IMR-90 (cell line): Measurements from ENCODE around the gene PRR16. TPM values are rescaled to one million over a fixed set of nuclear protein-coding genes. Genes with fewer than 3 reads are reported as not detected.

Experiments
- ATAC-seq: fragments of 200-7000 bp; cut with Tn5 transposase; 2 replicates; pipeline ENCODE4 v1.9.1; 2020; ENCODE audit warnings: low read depth, mild to moderate bottlenecking, moderate library complexity
- BruUV-seq: library from RNA; stranded (reverse); fragments of 400-500 nt; replicated peaks from 2 replicates; lab custom pipeline; 2021; lab: Mats Ljungman, UMichigan
- CTCF ChIA-PET: fragments of 300-600 bp; formaldehyde crosslinking; extraction: SDS; loops from one replicate; lab custom pipeline; 2021; ENCODE audit warnings: antibody characterized with exemption; lab: Yijun Ruan, JAX
- POLR2A ChIA-PET: fragments of 300-600 bp; sonication (Branson Sonifier 250); formaldehyde crosslinking; loops from one replicate; lab custom pipeline; 2022; ENCODE audit warnings: antibody characterized with exemption; ENCODE audit not compliant: unreplicated experiment; lab: Charles Lee
- DNase-seq: peaks from one replicate; pipeline ENCODE4 v3.0.0; 2013
- H2AFZ ChIP-seq: replicated peaks from 2 replicates; pipeline ENCODE3; 2013; ENCODE audit warnings: low read length, mild to moderate bottlenecking; ENCODE audit not compliant: poor library complexity
- H2AK5ac ChIP-seq: 2 replicates; pipeline ENCODE4 v1.6.1; 2013; ENCODE audit warnings: low read depth, low read length, inconsistent platforms
- H2AK9ac ChIP-seq: replicated peaks from 2 replicates; pipeline ENCODE3; 2013; ENCODE audit warnings: mild to moderate bottlenecking, low read depth, low read length, moderate library complexity; ENCODE audit not compliant: poor library complexity
- H2BK120ac ChIP-seq: 2 replicates; pipeline ENCODE4 v1.6.1; 2013; ENCODE audit warnings: low read depth, low read length, inconsistent platforms
- H2BK15ac ChIP-seq: 3 replicates; pipeline ENCODE4 v1.6.1; 2013; ENCODE audit warnings: low read depth, low read length, inconsistent platforms
- H2BK20ac ChIP-seq: 2 replicates; pipeline ENCODE4 v1.6.1; 2013; ENCODE audit warnings: low read depth, mild to moderate bottlenecking, inconsistent platforms, low read length, moderate library complexity
- H2BK5ac ChIP-seq: 2 replicates; pipeline ENCODE4 v1.6.1; 2013; ENCODE audit warnings: mild to moderate bottlenecking, low read depth, low read length, inconsistent platforms; ENCODE audit not compliant: poor library complexity, severe bottlenecking
- H3K14ac ChIP-seq: replicated peaks from 2 replicates; pipeline ENCODE4 v1.6.1; 2013; ENCODE audit warnings: low read depth, low read length, inconsistent platforms
- H3K18ac ChIP-seq: 2 replicates; pipeline ENCODE4 v1.6.1; 2013; ENCODE audit warnings: low read depth, low read length, control low read depth
- H3K23ac ChIP-seq: 2 replicates; pipeline ENCODE4 v1.6.1; 2013; ENCODE audit warnings: low read depth, low read length, inconsistent platforms
- H3K27ac ChIP-seq: 2 replicates; pipeline ENCODE4 v1.5.1; 2013; ENCODE audit warnings: mild to moderate bottlenecking, control low read depth, low read length; ENCODE audit not compliant: insufficient read depth
- H3K27me3 ChIP-seq: 2 replicates; pipeline ENCODE4 v1.6.1; 2013; ENCODE audit warnings: low read length; ENCODE audit not compliant: control insufficient read depth, insufficient read depth
- H3K36me3 ChIP-seq: 2 replicates; pipeline ENCODE4 v1.6.1; 2013; ENCODE audit warnings: low read length, mixed read lengths; ENCODE audit not compliant: control insufficient read depth, insufficient read depth
- H3K4ac ChIP-seq: 2 replicates; pipeline ENCODE4 v1.6.1; 2013; ENCODE audit warnings: low read depth, low read length, inconsistent platforms
- H3K4me1 ChIP-seq: 2 replicates; pipeline ENCODE4 v1.6.1; 2013; ENCODE audit warnings: low read length, mixed read lengths; ENCODE audit not compliant: control insufficient read depth, insufficient read depth
- H3K4me2 ChIP-seq: 2 replicates; pipeline ENCODE4 v1.6.1; 2013; ENCODE audit warnings: low read depth, mild to moderate bottlenecking, control low read depth, low read length, moderate library complexity
- H3K4me3 ChIP-seq: 2 replicates; pipeline ENCODE4 v1.5.1; 2013; ENCODE audit warnings: low read depth, mild to moderate bottlenecking, control low read depth, low read length, moderate library complexity; ENCODE audit not compliant: insufficient read depth
- H3K56ac ChIP-seq: 2 replicates; pipeline ENCODE4 v1.6.1; 2013; ENCODE audit warnings: low read length, inconsistent platforms; ENCODE audit not compliant: insufficient read depth; ENCODE audit errors: extremely low read depth
- H3K79me1 ChIP-seq, 2 experiments: 2 replicates each; pipeline ENCODE4 v1.6.1; 2013; ENCODE audit warnings: low read length in 2 of 2, inconsistent platforms in 1 of 2, low read depth in 1 of 2
- H3K9ac ChIP-seq: 2 replicates; pipeline ENCODE4 v1.6.1; 2013; ENCODE audit warnings: low read depth, low read length, control low read depth
- H3K9me1 ChIP-seq: 2 replicates; pipeline ENCODE4 v1.6.1; 2013; ENCODE audit warnings: low read length, inconsistent platforms; ENCODE audit not compliant: insufficient read depth
- H3K9me3 ChIP-seq: 2 replicates; pipeline ENCODE4 v1.6.1; 2013; ENCODE audit warnings: low read length; ENCODE audit not compliant: control insufficient read depth, insufficient read depth
- H4K20me1 ChIP-seq: 2 replicates; pipeline ENCODE4 v1.6.1; 2013; ENCODE audit warnings: low read length, inconsistent platforms; ENCODE audit not compliant: insufficient read depth
- H4K5ac ChIP-seq: 2 replicates; pipeline ENCODE4 v1.6.1; 2013; ENCODE audit warnings: mild to moderate bottlenecking, low read depth, low read length, control low read depth
- H4K8ac ChIP-seq, 2 experiments: 2 replicates each; pipeline ENCODE4 v1.6.1; 2013; ENCODE audit warnings: low read depth in 2 of 2, low read length in 2 of 2, control low read depth in 1 of 2, inconsistent platforms in 1 of 2
- H4K91ac ChIP-seq: 2 replicates; pipeline ENCODE4 v1.6.1; 2013; ENCODE audit warnings: low read depth, low read length, inconsistent platforms; ENCODE audit not compliant: insufficient read depth
- BHLHE40 ChIP-seq: fragments of 150-350 bp; IDR thresholded peaks from 2 replicates; pipeline ENCODE4 v1.6.1; 2016; ENCODE audit warnings: mild to moderate bottlenecking, low read depth, low read length
- POLR2A ChIP-seq: IDR thresholded peaks from 2 replicates; pipeline ENCODE4 v1.6.1; 2012; ENCODE audit warnings: mild to moderate bottlenecking, low read depth, low read length
- WGBS, 2 experiments: methylation state at CpG; one replicate each; pipeline versions ENCODE4 v1.1.5 to v1.1.7; 2013; ENCODE audit warnings: missing lambda C conversion rate in 2 of 2; ENCODE audit not compliant: insufficient read length in 1 of 2; ENCODE audit errors: extremely low coverage in 2 of 2; 5-methylcytosine and 5-hydroxymethylcytosine counted together
- dilution Hi-C: fragments of 300-500 bp; cut with HindIII; formaldehyde crosslinking; loops from one replicate; pipeline ENCODE4 v1.14.3; 2018; ENCODE audit warnings: low sequenced_read_pairs; ENCODE audit not compliant: unreplicated experiment
- in situ Hi-C: fragments of 300-500 bp; cut with MboI; formaldehyde crosslinking; loops from 3 replicates; pipeline ENCODE4 v1.14.3; 2019; ENCODE audit warnings: low sequenced_read_pairs, inconsistent platforms, mixed read lengths
- intact Hi-C: fragments of 100-400 bp; cut with micrococcal nuclease; formaldehyde crosslinking; loops from 2 replicates; pipeline ENCODE4 v1.10.0; 2022
- polyA plus RNA-seq, 3 experiments: library from polyadenylated mRNA; depleted of rRNA; stranded (reverse); fragments of >200 nt; gene quantifications; 2 replicates each; pipeline ENCODE4 v1.2.3, GENCODE V29; 2012; ENCODE audit warnings: low replicate concordance in 1 of 3
- total RNA-seq: library from RNA; depleted of rRNA; stranded (reverse); fragments of >200 nt; gene quantifications from 2 replicates; pipeline ENCODE4 v1.2.3, GENCODE V29; 2012

Gene PRR16
- total and polyA plus RNA-seq, 2 of the 4 experiments (the other 2 are of a cell fraction) = 9.9 to 45.2 TPM

- H2AFZ ChIP-seq = no peak overlapping the region
- H3K18ac ChIP-seq = peak overlapping the region; percentile 78; the same call in 1 of the 2 replicates
- ChIA-PET CTCF (interaction anchor here (1.0 kb wide), 1 partner anchor 13 kb away, joined by 5 read pairs; no protein-coding TSS in a partner anchor), POLR2A (no interaction called here)
- ATAC-seq = peak; percentile 76
- DNase-seq = peak; percentile 80
- TF ChIP-seq BHLHE40 (peak; percentile 35; the same call in 1 of the 2 replicates), POLR2A (no peak)
- no peaks in the 10 kb centered on the region for H3K36me3 ChIP-seq
- H3K27me3 ChIP-seq = no peaks in the 10 kb centered on the region
- H2BK15ac ChIP-seq = peak overlapping the region; percentile 10; the same call in 2 of the 3 replicates
- peaks cover 9 to 47% of the 10 kb centered on the region in 2 experiments; a peak in 3 of 4 replicates for H3K79me1 ChIP-seq
- H4K91ac ChIP-seq = peak overlapping the region; percentile 69
- peak overlapping the region; percentile 76 for H3K4me2 ChIP-seq
- H3K4me3 ChIP-seq = no peak overlapping the region
- H2AK5ac ChIP-seq = peak overlapping the region; percentile 29; the same call in 1 of the 2 replicates
- H3K9me3 ChIP-seq = no peaks in the 10 kb centered on the region
- H3K56ac ChIP-seq = peak overlapping the region; percentile 79; the same call in 1 of the 2 replicates
- peak overlapping the region; percentile 89; the same call in 1 of the 2 replicates for H2BK20ac ChIP-seq
- H3K9ac ChIP-seq = peak overlapping the region; percentile 24; the same call in 1 of the 2 replicates
- no peaks in the 10 kb centered on the region for H4K20me1 ChIP-seq
- peak overlapping the region; percentile 77 for H3K14ac ChIP-seq
- H4K8ac ChIP-seq = peak overlapping the region; percentile 35 to 79
- H3K4ac ChIP-seq = peak overlapping the region; percentile 59
- dilution Hi-C loops (no loop called here), in situ Hi-C loops (no loop called here), intact Hi-C loops (no loop called here)
- H3K27ac ChIP-seq = peak overlapping the region; percentile 36
- H2AK9ac ChIP-seq = peak overlapping the region; percentile 6
- H2BK120ac ChIP-seq = peak overlapping the region; percentile 76
- H4K5ac ChIP-seq = peak overlapping the region; percentile 40; the same call in 1 of the 2 replicates
- no TSS peak for BruUV-seq
- peaks cover 6% of the 10 kb centered on the region for H3K4me1 ChIP-seq
- no CpG with 5 or more reads among the region's 2 CpGs for WGBS, 2 experiments
- peak overlapping the region; percentile 83 for H3K23ac ChIP-seq
- peak overlapping the region; percentile 83 for H2BK5ac ChIP-seq
- H3K9me1 ChIP-seq = peaks cover 4% of the 10 kb centered on the region; the same call in 1 of the 2 replicates
Measured at GRCh38 chr5:120538644-120539043, 74.5 kb downstream of the PRR16 start.
